GM12892 (cell line): ENCODE measurements around the gene NFATC4. TPM values are rescaled to one million over a fixed set of nuclear protein-coding genes. Genes with fewer than 3 reads are reported as not detected.
"Not testable (repeated sequence)": the region's sequence is repeated elsewhere in the genome, so short reads cannot be mapped to it uniquely, and the experiment has no call there.

Experiments used
- DNase-seq: peaks from one replicate; pipeline ENCODE4 v3.0.0; 2011; ENCODE audit not compliant: insufficient read length
- FAIRE-seq: peaks from 2 replicates; lab custom pipeline; 2011; peaks lifted over from hg19 to GRCh38; lab: Jason Lieb, UNC
- POLR2A ChIP-seq: IDR thresholded peaks from 2 replicates; pipeline ENCODE4 v1.6.1; 2011; ENCODE audit warnings: low read depth, low read length, control low read depth
- POLR2AphosphoS5 ChIP-seq: IDR thresholded peaks from 2 replicates; pipeline ENCODE4 v1.6.1; 2011; ENCODE audit warnings: low read depth, low read length, control low read depth
- TAF1 ChIP-seq: IDR thresholded peaks from 2 replicates; pipeline ENCODE4 v1.6.1; 2011; ENCODE audit warnings: low read depth, mild to moderate bottlenecking, control low read depth, low read length, borderline replicate concordance
- polyA plus RNA-seq: library from polyadenylated mRNA; unstranded; fragments of >200 nt; gene quantifications from one replicate; pipeline ENCODE4 v1.2.1, GENCODE V29; 2012; ENCODE audit warnings: missing spikeins, inconsistent platforms; ENCODE audit not compliant: missing spikeins

The NFATC4 gene
- 1.8 TPM for polyA plus RNA-seq

DNA sequence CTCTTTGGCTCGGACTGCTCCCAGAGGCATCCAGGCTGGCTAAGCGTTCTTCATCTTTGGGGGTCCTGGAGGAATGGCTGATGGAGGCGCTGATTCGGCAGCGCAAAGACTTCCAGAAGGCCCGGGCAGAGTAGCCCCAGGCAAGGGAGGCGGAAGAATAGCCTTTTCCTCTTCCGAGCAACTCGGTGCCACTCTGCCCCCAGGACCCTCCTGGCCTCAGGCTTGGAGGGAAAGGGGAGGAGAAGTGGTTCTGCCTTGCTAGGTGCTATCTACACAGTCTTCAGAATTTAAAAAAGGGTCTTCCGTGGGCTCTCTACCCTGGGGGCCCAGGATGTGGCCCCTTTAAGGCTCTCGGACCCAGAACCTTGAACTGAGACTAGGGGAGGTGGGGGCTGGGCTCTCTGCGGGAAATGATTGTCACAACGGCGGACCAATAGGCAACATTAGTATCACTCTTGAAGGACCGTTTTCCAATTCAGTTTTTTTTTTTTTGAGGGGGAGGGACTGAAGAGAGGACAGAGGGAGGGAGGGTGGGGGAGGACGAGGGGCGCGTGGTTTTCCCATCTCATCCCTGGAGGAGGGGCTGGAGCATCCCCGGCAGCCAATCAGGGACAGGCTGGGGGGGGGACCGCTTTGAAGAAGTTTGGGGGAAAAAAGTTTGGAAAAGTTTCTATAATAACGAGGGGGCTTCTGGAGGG, at the start of gene NFATC4:
Gene NFATC4 (plus strand): TSS at position 671 of the 698 bp plus-strand sequence. CDS start 157 bp downstream, outside the sequence.
- no peak for FAIRE-seq
- no peak for DNase-seq
- TF ChIP-seq POLR2A (no peak), TAF1 (no peak), POLR2AphosphoS5 (no peak)

DNA sequence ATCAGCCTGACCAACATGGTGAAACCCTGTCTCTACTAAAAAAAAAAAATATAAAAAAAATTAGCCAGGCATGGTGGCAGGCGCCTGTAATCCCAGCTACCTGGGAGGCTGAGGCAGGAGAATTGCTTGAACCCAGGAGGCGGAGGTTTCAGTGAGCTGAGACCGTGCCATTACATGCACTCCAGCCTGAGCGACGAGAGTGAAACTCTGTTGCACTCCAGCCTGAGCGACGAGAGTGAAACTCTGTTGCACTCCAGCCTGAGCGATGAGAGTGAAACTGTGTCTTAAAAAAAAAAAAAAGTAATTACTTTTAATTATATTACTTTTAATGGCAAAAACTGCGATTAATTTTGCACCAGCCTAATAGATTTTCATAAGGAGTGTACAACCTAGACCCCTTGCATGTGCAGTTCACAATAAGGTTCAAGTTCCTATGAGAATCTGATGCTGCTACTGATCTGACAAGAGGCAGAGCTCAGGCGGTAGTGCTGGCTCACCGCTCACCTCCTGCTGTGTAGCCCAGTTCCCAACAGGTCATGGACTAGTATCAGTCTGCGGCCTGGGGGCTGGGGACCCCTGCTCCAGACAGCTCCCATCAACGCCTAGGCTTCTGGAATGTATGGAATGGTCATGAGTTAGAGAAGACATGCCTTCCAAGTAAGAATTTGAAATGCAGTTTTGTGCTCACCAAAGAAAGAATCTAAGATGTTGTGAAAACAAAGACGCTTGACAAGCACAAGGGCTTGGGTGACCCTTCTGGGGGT, 46.6 kb upstream of the NFATC4 start:
- FAIRE-seq = no peak
- no peak for TF ChIP-seq POLR2A
- DNase-seq = no peak

DNA sequence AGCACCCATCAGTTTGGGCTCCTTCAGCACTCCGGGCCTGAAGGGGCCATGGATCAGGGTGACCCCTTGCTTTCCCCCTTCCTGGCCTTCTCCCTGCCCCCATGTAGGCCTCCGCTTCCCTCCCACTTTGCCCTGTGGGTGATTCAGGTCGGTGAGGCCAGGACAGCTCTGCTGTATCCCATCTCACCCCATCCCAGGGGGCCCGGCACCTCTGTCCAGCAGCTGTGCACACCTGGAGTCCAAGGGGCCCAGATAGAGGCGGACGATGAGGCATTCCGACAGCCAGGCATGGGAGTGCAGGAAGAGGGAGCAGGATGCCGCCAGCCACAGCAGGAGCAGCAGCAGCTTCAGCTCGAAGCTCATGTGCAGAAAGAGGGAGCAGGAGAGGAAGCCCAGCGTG, 45.3 kb upstream of the NFATC4 start:
- TF ChIP-seq TAF1 (no peak), POLR2A (no peak), POLR2AphosphoS5 (no peak)
- DNase-seq = no peak
- FAIRE-seq = no peak

DNA sequence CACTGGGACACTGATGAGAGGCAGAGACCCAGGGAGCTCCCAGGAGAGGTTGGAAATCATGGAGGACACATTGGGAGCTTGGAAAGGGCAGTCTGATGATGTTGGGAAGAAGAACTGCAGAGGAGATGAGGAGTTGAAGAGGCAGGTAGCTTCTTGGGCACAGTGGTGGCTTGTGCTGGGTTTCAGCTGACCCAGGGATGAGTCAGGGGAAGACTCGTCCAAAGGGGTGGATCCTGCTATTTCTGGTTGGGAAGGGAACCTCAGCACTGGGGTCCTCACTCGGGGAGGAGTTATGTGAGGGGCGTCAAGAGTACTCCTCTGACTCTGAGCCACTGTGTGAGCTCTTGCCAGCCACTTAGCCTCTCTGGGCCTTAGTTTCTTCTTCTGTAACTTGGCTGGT, 44.6 kb upstream of the NFATC4 start:
- TF ChIP-seq TAF1 (no peak), POLR2A (no peak), POLR2AphosphoS5 (no peak)
- DNase-seq = no peak
- FAIRE-seq = no peak

DNA sequence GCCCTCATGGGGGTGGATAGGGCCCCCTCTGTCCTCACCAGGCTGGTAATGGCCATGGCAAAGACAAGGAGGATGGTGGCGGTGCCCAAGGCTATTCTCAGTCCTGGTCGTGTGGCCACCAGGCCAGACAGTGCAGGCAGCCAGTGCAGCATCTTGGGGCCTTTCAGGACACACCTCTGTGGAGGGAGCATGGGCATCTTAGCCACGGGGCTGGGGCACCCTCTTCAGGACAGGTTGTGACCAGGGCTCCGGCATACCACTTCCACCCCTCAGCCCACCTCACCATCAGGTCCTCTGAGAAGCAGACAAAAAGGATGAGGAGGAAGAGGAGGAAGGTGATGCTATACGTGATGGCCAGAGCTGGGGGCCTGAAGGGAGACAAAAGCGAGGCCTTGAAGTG, 44.0 kb upstream of the NFATC4 start:
- FAIRE-seq = no peak
- DNase-seq = no peak
- TF ChIP-seq POLR2AphosphoS5 = no peak
- no peak for TF ChIP-seq TAF1
- no peak for TF ChIP-seq POLR2A

DNA sequence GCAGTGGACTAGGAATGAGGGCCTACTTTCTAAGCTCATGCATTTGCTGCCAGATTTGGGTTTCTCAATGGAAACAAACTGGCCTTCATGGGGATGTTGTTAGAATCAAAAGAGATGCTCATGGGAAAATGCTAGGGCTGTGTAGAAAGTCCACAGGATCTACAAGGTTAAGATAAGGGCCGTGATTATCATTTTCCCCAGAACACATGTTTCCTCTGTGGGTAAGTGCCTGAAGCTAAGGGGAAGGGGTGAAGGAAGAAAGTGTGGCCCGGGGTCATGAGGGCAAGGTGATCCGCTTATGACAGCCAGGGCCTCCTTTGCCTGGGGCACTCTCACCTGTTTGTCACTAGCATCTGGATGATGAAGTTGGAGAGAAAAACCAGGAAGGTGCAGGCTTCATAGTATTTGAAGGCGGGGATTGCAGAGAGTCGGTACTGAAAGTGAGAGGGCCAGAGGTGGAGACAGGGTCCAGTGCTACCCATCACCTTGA, 42.9 kb upstream of the NFATC4 start:
- no peak for FAIRE-seq
- DNase-seq = no peak
- TF ChIP-seq TAF1 (no peak), POLR2AphosphoS5 (no peak), POLR2A (no peak)

DNA sequence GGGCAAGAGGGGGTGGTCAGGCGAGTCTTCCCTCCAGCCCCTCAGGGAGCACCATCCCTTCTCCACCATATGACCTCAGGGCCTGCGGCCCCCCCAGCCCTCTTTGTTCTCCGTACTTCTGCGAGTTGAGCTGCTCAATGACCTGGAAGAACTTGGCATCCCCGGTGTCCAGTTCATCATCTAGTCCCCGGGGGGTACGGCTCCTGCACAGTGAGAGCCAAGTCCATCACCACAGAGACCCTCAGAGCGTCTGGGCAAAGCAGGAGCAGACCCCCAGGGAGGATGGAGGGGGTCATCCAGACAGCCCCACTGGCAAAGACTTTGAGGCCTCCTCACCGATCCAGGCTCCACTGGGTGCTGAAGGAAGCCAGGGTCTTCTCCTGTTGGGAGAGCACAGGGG, 42.0 kb upstream of the NFATC4 start:
- TF ChIP-seq POLR2AphosphoS5 = no peak
- no peak for TF ChIP-seq TAF1
- no peak for TF ChIP-seq POLR2A
- DNase-seq = no peak
- no peak for FAIRE-seq

DNA sequence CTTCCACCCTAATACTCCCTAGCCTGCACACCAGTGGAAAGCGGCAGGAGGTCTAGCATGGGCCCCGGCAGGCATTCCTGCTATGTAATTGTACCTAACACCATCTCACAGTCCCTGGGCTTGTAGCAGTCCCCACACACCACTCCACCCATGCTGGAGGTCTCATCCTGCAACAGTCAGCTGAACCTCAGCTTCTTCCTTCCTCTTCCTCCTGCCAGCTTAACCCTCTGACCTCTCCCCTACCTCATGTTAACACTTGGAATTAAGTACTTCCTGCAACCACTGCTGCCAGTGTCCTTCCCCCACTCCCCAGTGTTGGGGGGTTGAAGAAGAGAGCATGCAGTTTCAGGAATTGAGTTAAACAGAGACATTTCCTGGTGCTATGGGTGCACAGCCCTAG, 40.7 kb upstream of the NFATC4 start:
- no peak for FAIRE-seq

DNA sequence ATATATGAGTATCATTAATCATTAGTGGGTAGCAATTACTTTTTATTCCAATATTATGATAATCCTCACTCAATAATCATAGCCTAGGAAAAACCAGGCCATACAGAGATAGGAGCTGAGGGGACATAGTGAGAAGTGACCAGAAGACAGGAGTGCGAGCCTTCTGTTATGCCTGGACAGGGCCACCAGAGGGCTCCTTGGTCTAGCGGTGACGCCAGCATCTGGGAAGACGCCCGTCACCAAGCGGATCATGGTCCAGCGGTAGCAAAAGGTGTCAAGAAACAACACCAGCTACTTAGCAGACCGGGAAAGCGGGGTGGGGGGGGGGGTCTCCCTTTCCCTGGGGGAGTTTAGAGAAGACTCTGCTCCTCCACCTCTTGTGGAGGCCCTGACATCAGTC, 40.1 kb upstream of the NFATC4 start:
- DNase-seq, FAIRE-seq: not testable (repeated sequence)

More for the DNA sequence above, 40.7 kb upstream of the NFATC4 start:
- no peak for DNase-seq
- TF ChIP-seq TAF1 = no peak
- no peak for TF ChIP-seq POLR2AphosphoS5
- TF ChIP-seq POLR2A = no peak

DNA sequence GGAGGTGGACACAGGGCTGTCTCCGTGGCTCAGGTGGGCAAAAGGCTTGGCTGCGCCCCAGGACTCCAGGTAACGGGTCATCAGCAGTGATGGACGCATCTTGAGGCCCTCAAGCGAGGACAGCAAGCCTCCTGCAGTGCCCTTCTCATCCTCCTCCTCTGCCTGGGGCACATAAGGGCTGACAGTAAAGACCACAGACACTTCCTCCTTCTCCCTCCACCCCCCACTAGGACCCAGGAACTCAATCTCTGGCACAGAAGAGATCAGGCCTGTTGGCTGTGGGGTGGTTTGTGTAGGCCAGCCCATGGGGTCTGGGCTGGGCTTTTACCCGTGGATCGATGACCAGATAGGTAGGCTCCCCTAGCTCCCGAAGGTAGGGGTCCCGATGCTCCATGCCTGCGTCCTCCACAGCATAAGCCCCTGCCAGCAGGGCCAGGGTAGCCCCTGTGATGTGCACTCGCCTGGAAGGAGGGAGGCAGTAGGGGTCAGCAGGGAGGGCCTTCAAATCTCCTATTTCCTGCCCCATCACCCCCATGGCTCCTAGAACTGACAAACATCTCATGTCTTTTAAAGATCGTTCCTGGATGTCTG, 38.8 kb upstream of the NFATC4 start:
- FAIRE-seq (no peak), DNase-seq (no peak)
- no peak for TF ChIP-seq TAF1
- no peak for TF ChIP-seq POLR2A
- no peak for TF ChIP-seq POLR2AphosphoS5

DNA sequence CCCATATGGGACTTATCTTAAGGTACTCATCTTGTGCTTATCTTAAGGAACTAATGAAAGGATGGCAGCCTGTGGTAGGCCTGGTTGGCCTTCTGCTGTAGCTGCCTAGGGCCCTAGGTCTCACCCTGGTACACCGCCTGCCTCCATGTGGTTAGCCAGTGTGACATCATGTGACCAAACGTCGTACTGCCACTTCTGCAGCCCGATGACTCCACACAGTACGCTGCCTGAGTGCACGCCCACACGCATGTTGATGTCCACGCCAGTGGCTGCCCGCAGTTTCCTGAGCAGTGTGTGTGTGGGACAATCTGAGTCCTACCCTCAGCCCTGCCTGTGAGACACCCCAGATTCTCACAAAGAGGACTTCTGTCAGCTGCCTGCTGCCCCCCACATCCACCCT, 38.2 kb upstream of the NFATC4 start:
- no peak for TF ChIP-seq TAF1
- no peak for TF ChIP-seq POLR2A
- no peak for TF ChIP-seq POLR2AphosphoS5
- FAIRE-seq (no peak), DNase-seq (no peak)
